Bronchial epithelial cell (primary cell): ENCODE results near the gene LCN9. TPM values are rescaled to one million over a fixed set of nuclear protein-coding genes. Genes with fewer than 3 reads are reported as not detected.

ENCODE experiments used
- DNase-seq: peaks from one replicate; pipeline ENCODE4 v3.0.0-alpha.2; 2010; ENCODE audit warnings: low read depth
- FAIRE-seq: peaks from 2 replicates; lab custom pipeline; 2011; peaks lifted over from hg19 to GRCh38; lab: Jason Lieb, UNC
- H3K27me3 ChIP-seq: 2 replicates; pipeline ENCODE4 v1.5.1; 2011; ENCODE audit warnings: low read length; ENCODE audit not compliant: control insufficient read depth, insufficient read depth
- H3K36me3 ChIP-seq: 2 replicates; pipeline ENCODE4 v1.5.1; 2011; ENCODE audit warnings: low read length; ENCODE audit not compliant: control insufficient read depth, insufficient read depth
- H3K4me3 ChIP-seq: 2 replicates; pipeline ENCODE4 v1.5.1; 2011; ENCODE audit warnings: mild to moderate bottlenecking, low read depth, low read length, control low read depth
- total RNA-seq: library from RNA; depleted of rRNA; stranded (reverse); fragments of >200 nt; gene quantifications from 2 replicates; pipeline ENCODE4 v1.2.1, GENCODE V29; 2014
- TF ChIP-seq, protein P1 (sequence below): IDR thresholded peaks from 2 replicates; pipeline ENCODE4 v1.5.1; 2011; ENCODE audit warnings: mild to moderate bottlenecking, moderate library complexity, low read length, control low read depth, inconsistent platforms; ENCODE audit not compliant: insufficient read depth, severe bottlenecking

The LCN9 gene
- total RNA-seq, 1 donor from 2014 or later, result not detected

DNA sequence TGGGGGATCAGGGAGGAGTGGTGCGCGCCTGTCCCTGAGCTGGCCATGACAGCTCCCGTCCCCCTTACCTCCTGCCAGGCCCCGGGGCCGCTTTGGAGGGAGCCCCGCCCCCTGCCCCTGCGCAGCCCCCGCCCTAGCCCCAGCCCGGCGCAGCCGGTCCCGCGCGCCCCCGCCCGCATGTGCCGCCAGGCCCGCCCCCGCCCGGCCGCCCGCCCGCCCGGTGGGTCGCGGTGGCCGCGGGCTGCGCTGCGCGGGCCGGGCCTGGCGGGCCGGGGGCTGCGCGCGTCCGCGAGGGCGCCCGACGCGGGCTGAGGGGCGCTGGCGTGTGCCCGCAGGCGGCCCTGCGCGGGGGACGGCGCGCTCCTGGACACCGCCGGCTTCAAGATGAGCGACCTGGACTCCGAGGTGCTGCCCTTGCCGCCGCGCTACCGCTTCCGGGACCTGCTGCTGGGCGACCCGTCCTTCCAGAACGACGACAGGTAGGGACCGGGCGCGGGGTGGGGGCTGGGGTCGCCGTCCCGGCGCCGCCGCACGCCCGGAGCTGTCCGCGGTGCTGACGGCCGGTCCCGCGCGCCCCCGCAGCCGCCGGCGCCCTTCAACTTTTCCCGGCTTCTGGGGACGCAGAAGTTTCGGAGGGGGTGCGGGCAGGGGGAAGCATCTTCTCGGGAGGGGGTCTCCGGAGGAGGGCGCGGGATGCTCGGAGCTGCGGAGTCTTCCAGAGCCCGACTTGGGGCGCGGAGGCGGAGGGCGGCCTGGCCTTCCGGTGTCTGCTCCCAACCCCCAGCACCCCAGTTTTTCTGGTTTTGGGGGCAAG lies 51.3 kb downstream of the LCN9 start:
- FAIRE-seq (no peak), DNase-seq (no peak)
- Histone ChIP-seq H3K4me3 (no peak overlapping the region), H3K27me3 (peaks cover 8% of the 10 kb centered on the region), H3K36me3 (no peaks in the 10 kb centered on the region)
- TF ChIP-seq, protein P1, sequence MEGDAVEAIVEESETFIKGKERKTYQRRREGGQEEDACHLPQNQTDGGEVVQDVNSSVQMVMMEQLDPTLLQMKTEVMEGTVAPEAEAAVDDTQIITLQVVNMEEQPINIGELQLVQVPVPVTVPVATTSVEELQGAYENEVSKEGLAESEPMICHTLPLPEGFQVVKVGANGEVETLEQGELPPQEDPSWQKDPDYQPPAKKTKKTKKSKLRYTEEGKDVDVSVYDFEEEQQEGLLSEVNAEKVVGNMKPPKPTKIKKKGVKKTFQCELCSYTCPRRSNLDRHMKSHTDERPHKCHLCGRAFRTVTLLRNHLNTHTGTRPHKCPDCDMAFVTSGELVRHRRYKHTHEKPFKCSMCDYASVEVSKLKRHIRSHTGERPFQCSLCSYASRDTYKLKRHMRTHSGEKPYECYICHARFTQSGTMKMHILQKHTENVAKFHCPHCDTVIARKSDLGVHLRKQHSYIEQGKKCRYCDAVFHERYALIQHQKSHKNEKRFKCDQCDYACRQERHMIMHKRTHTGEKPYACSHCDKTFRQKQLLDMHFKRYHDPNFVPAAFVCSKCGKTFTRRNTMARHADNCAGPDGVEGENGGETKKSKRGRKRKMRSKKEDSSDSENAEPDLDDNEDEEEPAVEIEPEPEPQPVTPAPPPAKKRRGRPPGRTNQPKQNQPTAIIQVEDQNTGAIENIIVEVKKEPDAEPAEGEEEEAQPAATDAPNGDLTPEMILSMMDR, result no peak

DNA sequence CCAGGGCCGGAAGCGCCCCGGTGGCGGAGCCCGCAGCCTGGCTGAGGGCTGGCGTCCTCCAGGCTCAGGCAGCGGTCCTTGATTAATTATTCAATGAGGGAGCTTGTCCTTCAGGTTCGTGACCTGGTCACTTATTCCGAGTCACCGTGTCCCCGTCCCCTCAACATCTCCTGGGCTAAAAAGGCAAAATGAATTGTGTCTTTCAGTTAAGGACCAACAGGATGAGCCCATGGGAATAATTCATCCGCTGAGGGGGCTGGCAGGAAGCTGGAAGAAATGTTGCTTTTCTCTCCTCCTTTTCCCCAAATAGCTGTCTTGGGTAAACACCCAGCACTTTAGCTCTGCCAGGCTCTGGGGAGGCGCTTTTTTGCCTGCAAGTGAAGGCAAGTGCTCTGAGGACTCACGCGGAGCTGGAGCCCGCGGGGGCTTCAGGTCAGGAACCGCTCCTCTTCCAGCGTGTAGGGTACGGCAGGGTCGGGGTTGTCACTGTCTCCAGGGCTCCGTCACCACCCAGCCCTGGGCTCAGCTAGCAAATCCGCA lies 52.0 kb downstream of the LCN9 start:
- TF ChIP-seq, protein P1, result no peak
- no peak for DNase-seq
- Histone ChIP-seq H3K36me3 (no peaks in the 10 kb centered on the region), H3K4me3 (no peak overlapping the region), H3K27me3 (peaks cover 8% of the 10 kb centered on the region)
- no peak for FAIRE-seq

DNA sequence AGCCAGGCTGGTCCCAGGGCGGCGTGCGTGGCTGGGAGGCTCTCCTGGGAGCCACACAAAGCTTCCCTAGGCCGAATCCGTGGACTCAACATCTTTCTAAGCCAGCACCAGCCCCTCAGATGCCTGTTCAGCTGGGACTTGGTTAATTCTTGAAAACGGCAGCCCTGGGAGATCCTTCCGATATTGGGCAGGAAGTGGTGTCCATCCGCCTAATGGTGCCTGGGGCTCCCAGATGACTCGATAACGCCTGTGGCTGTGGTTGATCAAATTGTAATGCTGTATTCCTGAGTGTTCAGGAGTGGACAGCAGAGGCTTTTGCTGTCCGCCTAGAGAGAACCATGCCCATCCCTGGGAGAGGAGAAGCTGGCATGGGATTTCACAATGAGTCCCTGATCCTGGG lies 52.9 kb downstream of the LCN9 start:
- Histone ChIP-seq H3K27me3 (peaks cover 8% of the 10 kb centered on the region), H3K36me3 (no peaks in the 10 kb centered on the region), H3K4me3 (no peak overlapping the region)
- FAIRE-seq (no peak), DNase-seq (no peak)
- TF ChIP-seq, protein P1, result no peak

Other genes with a start within 250 kb of the LCN9 start
- 25.9 and 27.9 TPM in 2 replicates for gene PPP1R26, start 183.5 kb upstream of the LCN9 start, total RNA-seq
- 15.5 and 17.8 TPM in 2 replicates for gene MRPS2, start 162.6 kb upstream of the LCN9 start, total RNA-seq
- not detected in 2 replicates for gene LCN1, start 141.9 kb upstream of the LCN9 start, total RNA-seq
- not detected in 2 replicates for gene OBP2A, start 117.2 kb upstream of the LCN9 start, total RNA-seq
- gene PAEP, start 101.6 kb upstream of the LCN9 start, total RNA-seq, result not detected in 2 replicates
- gene GLT6D1, start 23.8 kb upstream of the LCN9 start, total RNA-seq, result not detected in 2 replicates
- not detected in 2 replicates for gene SOHLH1, start 36.2 kb downstream of the LCN9 start, total RNA-seq
- not detected in 2 replicates for gene KCNT1, start 38.9 kb downstream of the LCN9 start, total RNA-seq
- 23.2 and 26.2 TPM in 2 replicates for gene CAMSAP1, start 244.2 kb downstream of the LCN9 start, total RNA-seq